Measurements from ENCODE around the gene NEUROD4.

NEUROD4 gene

DNA sequence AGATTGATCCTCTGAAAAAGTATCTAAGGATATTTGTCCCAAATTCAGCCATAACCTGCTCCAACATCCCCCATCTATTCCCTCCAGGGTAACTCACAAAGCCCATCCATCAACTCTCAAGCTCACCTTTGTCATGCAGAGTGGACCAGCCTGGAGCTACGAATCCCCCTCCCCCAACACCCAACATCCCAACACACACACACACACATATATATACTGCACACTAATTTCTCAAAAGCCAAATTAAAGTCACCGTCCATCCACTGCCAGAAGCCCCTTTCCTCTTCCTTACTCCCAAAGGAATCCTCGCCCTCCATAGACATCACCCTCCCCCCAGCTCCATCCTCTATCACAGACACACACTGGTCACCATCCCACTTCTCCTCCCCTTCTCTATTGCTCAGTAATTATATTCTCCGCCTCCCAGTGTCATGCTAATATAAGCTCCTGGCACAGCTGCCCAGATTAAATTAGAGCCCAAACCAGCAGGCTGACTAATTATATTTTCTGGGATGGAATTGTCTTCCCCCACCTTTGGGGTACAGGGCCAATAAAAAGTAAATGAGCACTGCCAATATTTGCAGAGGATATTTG is 21.7 kb upstream of the NEUROD4 start:
- no peak for DNase-seq (ENCODE audit: low read depth, low spot score)

GRCh38 chr12:54998958-54999510 is 20.7 kb upstream of the NEUROD4 start:
- no peak for DNase-seq (ENCODE audit: low read depth, low spot score)

- no peak for DNase-seq (ENCODE audit: low read depth, low spot score)
These were observed 18.4 kb upstream of the NEUROD4 start for GRCh38 chr12:55001198-55001868.

GRCh38 chr12:55002355-55002754 is 17.4 kb upstream of the NEUROD4 start:
- DNase-seq (ENCODE audit: low read depth, low spot score), result no peak

DNA sequence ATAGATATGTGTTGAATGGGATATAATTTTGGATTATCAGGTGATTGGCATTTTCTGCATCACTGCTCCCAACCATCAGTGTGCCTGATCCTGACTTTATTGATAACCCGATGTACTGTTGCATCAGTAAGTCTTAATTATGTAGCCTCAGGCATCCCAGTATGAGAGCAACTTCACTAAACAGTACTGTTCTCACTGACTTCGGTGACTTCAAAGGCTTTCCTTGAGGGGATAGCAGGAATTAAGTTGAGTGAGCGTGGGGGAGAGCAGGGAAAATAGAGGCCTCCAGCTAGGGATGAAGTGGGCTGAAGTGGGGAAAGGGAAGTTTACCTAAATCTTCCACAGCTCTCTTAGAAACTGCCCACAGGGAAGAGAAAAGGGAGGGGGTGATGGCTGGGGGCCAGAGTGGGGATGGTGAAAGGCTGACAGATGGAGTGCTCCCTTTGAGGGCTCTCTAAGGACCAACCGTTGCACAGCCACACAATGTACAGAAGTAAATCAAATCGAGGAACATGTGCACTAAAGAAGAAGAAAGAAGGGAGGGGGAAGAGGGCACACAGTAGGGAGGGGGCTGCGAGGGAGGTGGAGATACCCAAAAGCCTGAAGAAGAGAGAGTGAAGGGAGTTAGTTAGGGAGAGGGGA is 10.7 kb upstream of the NEUROD4 start:
- no peak for DNase-seq (ENCODE audit: low read depth, low spot score)

GRCh38 chr12:55017416-55017925 is 2.3 kb upstream of the NEUROD4 start:
- no peak for DNase-seq (ENCODE audit: low read depth, low spot score)

DNA sequence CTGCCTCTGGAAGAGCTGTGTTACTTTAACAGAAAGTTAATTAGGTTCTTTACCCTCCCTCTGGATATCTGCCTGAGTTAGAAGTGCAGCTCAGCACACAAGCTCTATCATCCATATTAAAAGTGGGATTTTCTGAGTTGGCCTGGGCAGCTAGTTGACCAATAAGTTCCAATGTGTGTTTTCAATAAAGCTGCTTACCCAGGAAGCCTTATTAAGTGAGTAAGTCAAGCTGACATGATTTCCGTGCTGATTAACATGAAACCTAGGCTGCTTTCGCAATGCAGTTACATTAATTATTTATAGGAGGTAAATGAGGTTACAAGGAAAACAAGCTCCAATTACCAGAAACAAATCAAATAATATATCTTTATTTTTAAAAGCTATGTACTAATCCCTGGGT is 4.8 kb downstream of the NEUROD4 start:
- no peak for DNase-seq (ENCODE audit: low read depth, low spot score)

DNA sequence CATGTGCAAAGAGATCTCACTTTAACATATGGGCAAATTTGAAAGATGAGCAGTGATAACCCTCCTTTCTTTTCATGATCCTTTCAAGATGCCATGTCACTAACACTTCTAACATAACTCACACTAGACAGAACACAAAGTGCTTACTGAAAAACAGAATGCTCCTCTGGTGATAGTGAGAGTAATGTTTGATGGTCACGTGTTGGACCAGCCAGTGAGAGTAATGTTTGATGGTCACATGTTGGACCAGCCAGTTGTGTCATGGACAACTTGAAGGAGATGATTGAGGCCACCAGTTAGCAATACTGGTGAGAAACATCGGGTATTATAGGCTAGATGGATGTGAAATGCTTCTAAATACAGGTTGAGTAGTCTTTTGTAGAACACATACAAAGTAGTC is 5.7 kb downstream of the NEUROD4 start:
- no peak for DNase-seq (ENCODE audit: low read depth, low spot score)

DNA sequence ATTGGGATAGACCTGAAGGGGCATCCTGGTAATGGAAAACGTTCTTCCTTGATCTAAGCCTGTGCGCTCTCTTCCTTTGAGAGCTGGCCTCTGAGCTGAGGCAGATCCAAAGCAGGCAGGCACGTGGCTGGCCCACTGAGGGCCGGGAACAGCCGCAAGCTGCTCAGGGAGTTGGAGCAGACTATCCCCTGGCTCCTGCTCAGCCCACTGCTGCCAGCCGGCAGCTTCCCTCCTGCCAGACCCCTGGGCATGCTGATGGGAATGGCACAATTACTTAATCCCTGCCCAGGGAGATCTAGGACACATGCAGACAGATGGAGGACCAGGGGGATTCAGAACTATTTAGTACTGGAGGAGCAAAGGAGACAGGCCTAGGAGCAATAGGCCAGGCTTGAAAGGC is 14.4 kb downstream of the NEUROD4 start:
- no peak for DNase-seq (ENCODE audit: low read depth, low spot score)

- DNase-seq (ENCODE audit: low read depth, low spot score), result no peak
These were observed 16.7 kb downstream of the NEUROD4 start for GRCh38 chr12:55036326-55037115.

- DNase-seq (ENCODE audit: low read depth, low spot score), result no peak
These were observed 17.7 kb downstream of the NEUROD4 start for GRCh38 chr12:55037351-55037987.

GRCh38 chr12:55039395-55040354 is 19.9 kb downstream of the NEUROD4 start:
- no peak for DNase-seq (ENCODE audit: low read depth, low spot score)

GRCh38 chr12:55041345-55042055 is 21.7 kb downstream of the NEUROD4 start:
- DNase-seq (ENCODE audit: low read depth, low spot score), result no peak

DNA sequence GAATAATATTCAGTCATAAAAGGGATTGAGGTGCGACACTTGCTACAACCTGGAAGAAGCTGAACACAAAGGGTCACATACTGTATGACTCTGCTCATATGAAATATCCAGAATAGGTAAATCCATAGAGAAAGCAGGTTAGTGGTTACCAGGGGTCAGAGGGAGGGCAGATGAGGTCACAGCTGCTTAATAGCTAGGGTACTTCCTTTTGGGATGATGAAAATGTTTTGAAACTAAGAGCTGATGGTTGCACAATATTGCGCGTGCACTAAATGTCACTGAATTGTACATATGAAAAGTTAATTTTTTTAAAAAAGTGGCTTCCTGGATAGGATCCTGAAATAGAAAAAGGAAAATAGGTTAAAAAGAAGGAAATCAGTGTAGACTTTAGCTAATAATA is 23.8 kb downstream of the NEUROD4 start:
- no peak for DNase-seq (ENCODE audit: low read depth, low spot score)

GRCh38 chr12:55044135-55044534 is 24.4 kb downstream of the NEUROD4 start:
- no peak for DNase-seq (ENCODE audit: low read depth, low spot score)

DNA sequence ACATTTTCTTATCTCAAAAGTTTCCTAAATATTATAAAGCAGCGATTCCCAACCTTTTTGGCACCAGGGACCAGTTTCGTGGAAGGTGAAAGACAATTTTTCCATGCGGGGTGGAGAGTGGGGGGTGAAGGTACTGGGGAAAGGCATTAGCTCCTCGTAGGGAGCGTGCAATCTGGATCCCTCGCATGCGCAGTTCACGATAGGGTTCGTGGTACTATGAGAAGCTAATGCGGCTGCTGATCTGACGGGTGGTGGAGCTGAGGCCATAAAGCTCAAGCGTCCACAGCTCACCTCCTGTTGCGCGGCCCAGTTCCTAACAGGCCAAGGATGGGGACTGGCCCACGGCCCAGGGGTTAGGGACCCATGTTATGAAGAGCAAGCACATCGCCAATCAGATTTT is 29.9 kb downstream of the NEUROD4 start:
- DNase-seq (ENCODE audit: low read depth, low spot score), result no peak

GRCh38 chr12:55051197-55051947 is 31.6 kb downstream of the NEUROD4 start:
- DNase-seq (ENCODE audit: low read depth, low spot score), result no peak

- no peak for DNase-seq (ENCODE audit: low read depth, low spot score)
These were observed 37.7 kb downstream of the NEUROD4 start for GRCh38 chr12:55057481-55057880.

DNA sequence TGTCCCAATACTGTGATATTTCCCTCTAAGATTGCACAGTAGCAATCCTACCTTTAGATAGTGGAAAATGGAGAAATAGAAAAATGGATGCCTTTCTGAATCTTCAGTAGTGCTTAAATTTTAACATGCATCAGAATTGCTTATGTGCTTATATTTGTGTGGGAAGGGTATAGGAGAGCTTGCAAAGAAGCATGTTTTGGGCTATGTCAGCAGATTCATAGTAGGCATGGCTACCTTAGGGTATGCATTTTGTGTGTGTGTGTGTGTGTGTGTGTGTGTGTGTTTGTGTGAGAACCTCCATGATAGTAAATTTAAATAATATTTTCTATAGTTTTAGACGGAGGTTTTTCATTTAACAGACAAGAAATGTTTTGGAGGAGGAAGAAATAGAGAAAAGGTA is 38.3 kb downstream of the NEUROD4 start:
- DNase-seq (ENCODE audit: low read depth, low spot score), result no peak

All from activated naive CD8-positive, alpha-beta T cell treated with anti-CD3 and anti-CD28 coated beads, Interleukin-2, amount 50 U/mL, for 16 hours (primary cell).